ENCODE measurements around the gene GRM1. TPM values are rescaled to one million over a fixed set of nuclear protein-coding genes. Genes with fewer than 3 reads are reported as not detected.

GRM1 gene
- total RNA-seq, 1 donor from 2014 or later = 0.39 TPM

- Mint-ChIP-seq H3K27ac (no peak overlapping the region), H3K4me1 (ENCODE audit: unreplicated experiment) (no peaks in the 10 kb centered on the region), H3K36me3 (no peaks in the 10 kb centered on the region), H3K27me3 (peaks cover 8% of the 10 kb centered on the region), H3K9me3 (no peaks in the 10 kb centered on the region), H3K4me3 (no peak overlapping the region)
- no peak for DNase-seq (ENCODE audit: extremely low spot score, unreplicated experiment)
- TF ChIP-seq, protein P1, sequence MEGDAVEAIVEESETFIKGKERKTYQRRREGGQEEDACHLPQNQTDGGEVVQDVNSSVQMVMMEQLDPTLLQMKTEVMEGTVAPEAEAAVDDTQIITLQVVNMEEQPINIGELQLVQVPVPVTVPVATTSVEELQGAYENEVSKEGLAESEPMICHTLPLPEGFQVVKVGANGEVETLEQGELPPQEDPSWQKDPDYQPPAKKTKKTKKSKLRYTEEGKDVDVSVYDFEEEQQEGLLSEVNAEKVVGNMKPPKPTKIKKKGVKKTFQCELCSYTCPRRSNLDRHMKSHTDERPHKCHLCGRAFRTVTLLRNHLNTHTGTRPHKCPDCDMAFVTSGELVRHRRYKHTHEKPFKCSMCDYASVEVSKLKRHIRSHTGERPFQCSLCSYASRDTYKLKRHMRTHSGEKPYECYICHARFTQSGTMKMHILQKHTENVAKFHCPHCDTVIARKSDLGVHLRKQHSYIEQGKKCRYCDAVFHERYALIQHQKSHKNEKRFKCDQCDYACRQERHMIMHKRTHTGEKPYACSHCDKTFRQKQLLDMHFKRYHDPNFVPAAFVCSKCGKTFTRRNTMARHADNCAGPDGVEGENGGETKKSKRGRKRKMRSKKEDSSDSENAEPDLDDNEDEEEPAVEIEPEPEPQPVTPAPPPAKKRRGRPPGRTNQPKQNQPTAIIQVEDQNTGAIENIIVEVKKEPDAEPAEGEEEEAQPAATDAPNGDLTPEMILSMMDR (conservative IDR thresholded peaks at IDR 0.05) = no peak
Observed at GRCh38 chr6:146445233-146445632, 416.4 kb downstream of the GRM1 start.

GRCh38 chr6:146456886-146457285 lies 428.0 kb downstream of the GRM1 start:
- Mint-ChIP-seq H3K36me3 (no peaks in the 10 kb centered on the region), H3K27me3 (peaks cover 9% of the 10 kb centered on the region), H3K4me1 (ENCODE audit: unreplicated experiment) (no peaks in the 10 kb centered on the region), H3K27ac (no peak overlapping the region), H3K9me3 (peaks cover 11% of the 10 kb centered on the region), H3K4me3 (no peak overlapping the region)
- DNase-seq (ENCODE audit: extremely low spot score, unreplicated experiment) = no peak
- TF ChIP-seq, protein P1 (conservative IDR thresholded peaks at IDR 0.05) = no peak

GRCh38 chr6:146460941-146461340 lies 432.1 kb downstream of the GRM1 start:
- H3K36me3 Mint-ChIP-seq = no peaks in the 10 kb centered on the region
- no peak overlapping the region for H3K4me3 Mint-ChIP-seq
- TF ChIP-seq, protein P1 (conservative IDR thresholded peaks at IDR 0.05) = no peak
- H3K27ac Mint-ChIP-seq = no peak overlapping the region
- H3K9me3 Mint-ChIP-seq = peaks cover 11% of the 10 kb centered on the region
- no peaks in the 10 kb centered on the region for H3K4me1 Mint-ChIP-seq (ENCODE audit: unreplicated experiment)
- no peak for DNase-seq (ENCODE audit: extremely low spot score, unreplicated experiment)
- H3K27me3 Mint-ChIP-seq = peaks cover 3% of the 10 kb centered on the region

GRCh38 chr6:146470091-146470770 lies 441.4 kb downstream of the GRM1 start:
- TF ChIP-seq, protein P1 (conservative IDR thresholded peaks at IDR 0.05) = no peak
- no peaks in the 10 kb centered on the region for H3K9me3 Mint-ChIP-seq
- no peaks in the 10 kb centered on the region for H3K4me1 Mint-ChIP-seq (ENCODE audit: unreplicated experiment)
- no peak for DNase-seq (ENCODE audit: extremely low spot score, unreplicated experiment)
- H3K36me3 Mint-ChIP-seq = no peaks in the 10 kb centered on the region
- H3K4me3 Mint-ChIP-seq = no peak overlapping the region
- peaks cover 7% of the 10 kb centered on the region for H3K27me3 Mint-ChIP-seq
- no peak overlapping the region for H3K27ac Mint-ChIP-seq

GRCh38 chr6:146472918-146473317 lies 444.1 kb downstream of the GRM1 start:
- Mint-ChIP-seq H3K9me3 (no peaks in the 10 kb centered on the region), H3K4me1 (ENCODE audit: unreplicated experiment) (no peaks in the 10 kb centered on the region), H3K27ac (no peak overlapping the region), H3K36me3 (no peaks in the 10 kb centered on the region), H3K27me3 (peaks cover 7% of the 10 kb centered on the region), H3K4me3 (no peak overlapping the region)
- no peak for DNase-seq (ENCODE audit: extremely low spot score, unreplicated experiment)
- TF ChIP-seq, protein P1 (conservative IDR thresholded peaks at IDR 0.05) = no peak
